HEK293 (cell line): ENCODE results near the gene EDNRB.

Source experiments
- CTCF ChIA-PET: fragments of 350-600 bp; formaldehyde crosslinking; extraction: SDS; loops from one replicate; lab custom pipeline; 2021; ENCODE audit warnings: antibody characterized with exemption; lab: Yijun Ruan, JAX
- POLR2A ChIA-PET: fragments of 300-600 bp; formaldehyde crosslinking; extraction: SDS; loops from one replicate; lab custom pipeline; 2020; ENCODE audit warnings: antibody characterized with exemption, inconsistent platforms; lab: Yijun Ruan, JAX
- H3K27ac ChIP-seq: fragments of 200-500 bp; sonication (Bioruptor generic); 2 replicates; pipeline ENCODE4 v1.5.1; 2014; ENCODE audit warnings: low read depth, low read length, control low read depth, inconsistent platforms; ENCODE audit errors: extremely low read depth
- H3K36me3 ChIP-seq, 2 experiments: fragments of 200-500 bp in 1 of 2; sonication (Bioruptor generic) in 1 of 2; 1 replicate in 1 of 2; 2 replicates in 1 of 2; pipeline ENCODE4 v1.5.1; 2014 to 2017; ENCODE audit warnings: inconsistent platforms in 2 of 2, low read length in 2 of 2; ENCODE audit not compliant: control insufficient read depth in 2 of 2, insufficient read depth in 1 of 2
- H3K4me1 ChIP-seq: fragments of 200-500 bp; sonication (Bioruptor generic); 2 replicates; pipeline ENCODE4 v1.5.1; 2014; ENCODE audit warnings: mild to moderate bottlenecking, low read length, inconsistent platforms; ENCODE audit not compliant: control insufficient read depth, insufficient read depth
- H3K4me3 ChIP-seq: 2 replicates; pipeline ENCODE4 v1.5.1; 2011; ENCODE audit warnings: low read depth, mild to moderate bottlenecking, control low read depth, low read length, moderate library complexity
- H3K9me3 ChIP-seq: fragments of 200-500 bp; sonication (Bioruptor generic); 2 replicates; pipeline ENCODE4 v1.5.1; 2014; ENCODE audit warnings: low read depth, low read length, inconsistent platforms; ENCODE audit not compliant: control insufficient read depth, insufficient read depth
- GFI1B ChIP-seq: fragments of 450-650 bp; formaldehyde crosslinking; IDR thresholded peaks from 2 replicates; pipeline ENCODE4 v1.5.1; 2016; ENCODE audit warnings: missing biosample characterization, missing genetic modification characterization
- GLIS1 ChIP-seq: fragments of 450-650 bp; formaldehyde crosslinking; IDR thresholded peaks from 2 replicates; pipeline ENCODE4 v1.5.1; 2016; ENCODE audit warnings: missing biosample characterization, missing genetic modification characterization
- GLIS2 ChIP-seq: fragments of 450-650 bp; formaldehyde crosslinking; IDR thresholded peaks from 2 replicates; pipeline ENCODE4 v1.5.1; 2016; ENCODE audit warnings: missing biosample characterization, missing genetic modification characterization
- HOXD13 ChIP-seq: sonication (generic); formaldehyde crosslinking; IDR thresholded peaks from 2 replicates; pipeline ENCODE4 v1.8.0; 2022; ENCODE audit warnings: missing genetic modification reagents, borderline replicate concordance
- PRDM1 ChIP-seq: fragments of 450-650 bp; formaldehyde crosslinking; IDR thresholded peaks from 2 replicates; pipeline ENCODE4; 2016; ENCODE audit warnings: missing biosample characterization, missing genetic modification characterization
- RBAK ChIP-seq: fragments of 450-650 bp; formaldehyde crosslinking; IDR thresholded peaks from 2 replicates; pipeline ENCODE4 v1.5.1; 2016; ENCODE audit warnings: missing biosample characterization, missing genetic modification characterization
- SETDB1 ChIP-seq: IDR thresholded peaks from one replicate; pipeline ENCODE4 v1.6.1; 2017; ENCODE audit warnings: mild to moderate bottlenecking, low read length, moderate library complexity, mixed read lengths; ENCODE audit not compliant: insufficient read length
- SP2 ChIP-seq: fragments of 450-650 bp; formaldehyde crosslinking; IDR thresholded peaks from 2 replicates; pipeline ENCODE4 v1.5.1; 2016; ENCODE audit warnings: missing biosample characterization, missing genetic modification characterization
- TRIM28 ChIP-seq: IDR thresholded peaks from 2 replicates; pipeline ENCODE4 v1.6.1; 2011; ENCODE audit warnings: low read length, control low read depth, borderline replicate concordance
- WT1 ChIP-seq: fragments of 450-650 bp; formaldehyde crosslinking; IDR thresholded peaks from 2 replicates; pipeline ENCODE4 v1.5.1; 2016; ENCODE audit warnings: missing biosample characterization, missing genetic modification characterization
- ZBTB20 ChIP-seq: fragments of 450-650 bp; formaldehyde crosslinking; IDR thresholded peaks from 2 replicates; pipeline ENCODE4 v1.5.1; 2016; ENCODE audit warnings: missing biosample characterization, missing genetic modification characterization
- ZIC2 ChIP-seq: fragments of 450-650 bp; formaldehyde crosslinking; IDR thresholded peaks from 2 replicates; pipeline ENCODE4 v1.5.1; 2016; ENCODE audit warnings: missing biosample characterization, missing genetic modification characterization
- ZNF10 ChIP-seq: fragments of 450-650 bp; formaldehyde crosslinking; IDR thresholded peaks from 2 replicates; pipeline ENCODE4 v1.5.1; 2017; ENCODE audit warnings: missing biosample characterization, missing genetic modification characterization
- ZNF155 ChIP-seq: fragments of 450-650 bp; formaldehyde crosslinking; IDR thresholded peaks from 2 replicates; pipeline ENCODE4 v1.5.1; 2016; ENCODE audit warnings: missing biosample characterization, missing genetic modification characterization
- ZNF169 ChIP-seq: fragments of 450-650 bp; formaldehyde crosslinking; IDR thresholded peaks from 2 replicates; pipeline ENCODE4 v1.5.1; 2016; ENCODE audit warnings: missing biosample characterization, missing genetic modification characterization
- ZNF175 ChIP-seq: fragments of 450-650 bp; formaldehyde crosslinking; IDR thresholded peaks from 2 replicates; pipeline ENCODE4 v1.5.1; 2016; ENCODE audit warnings: missing biosample characterization, missing genetic modification characterization
- ZNF266 ChIP-seq: fragments of 450-650 bp; formaldehyde crosslinking; IDR thresholded peaks from 2 replicates; pipeline ENCODE4 v1.5.1; 2016; ENCODE audit warnings: missing biosample characterization, missing genetic modification characterization, low read depth
- ZNF335 ChIP-seq: fragments of 450-650 bp; formaldehyde crosslinking; conservative IDR thresholded peaks from 2 replicates; pipeline ENCODE4 v1.5.1; 2016; ENCODE audit warnings: missing biosample characterization, missing genetic modification characterization
- ZNF341 ChIP-seq: fragments of 450-650 bp; formaldehyde crosslinking; IDR thresholded peaks from 2 replicates; pipeline ENCODE4; 2016; ENCODE audit warnings: low read depth, missing biosample characterization, missing genetic modification characterization
- ZNF404 ChIP-seq: fragments of 450-650 bp; formaldehyde crosslinking; IDR thresholded peaks from 2 replicates; pipeline ENCODE4 v1.5.1; 2017; ENCODE audit warnings: missing biosample characterization, missing genetic modification characterization
- ZNF510 ChIP-seq: fragments of 450-650 bp; formaldehyde crosslinking; IDR thresholded peaks from 2 replicates; pipeline ENCODE4 v1.5.1; 2018; ENCODE audit warnings: mild to moderate bottlenecking, missing genetic modification characterization, missing biosample characterization; ENCODE audit not compliant: insufficient replicate concordance
- ZNF521 ChIP-seq: fragments of 450-650 bp; formaldehyde crosslinking; IDR thresholded peaks from 2 replicates; pipeline ENCODE4 v1.5.1; 2017; ENCODE audit warnings: missing biosample characterization, mild to moderate bottlenecking, missing genetic modification characterization
- ZNF530 ChIP-seq: fragments of 450-650 bp; formaldehyde crosslinking; IDR thresholded peaks from 2 replicates; pipeline ENCODE4 v1.5.1; 2016; ENCODE audit warnings: low read depth, missing biosample characterization, missing genetic modification characterization
- ZNF571 ChIP-seq: fragments of 450-650 bp; formaldehyde crosslinking; IDR thresholded peaks from 2 replicates; pipeline ENCODE4 v1.5.0; 2017; ENCODE audit warnings: missing biosample characterization, missing genetic modification characterization
- ZNF785 ChIP-seq: fragments of 450-650 bp; formaldehyde crosslinking; IDR thresholded peaks from 2 replicates; pipeline ENCODE4 v1.5.1; 2016; ENCODE audit warnings: missing biosample characterization, missing genetic modification characterization
- ZNF837 ChIP-seq: fragments of 450-650 bp; formaldehyde crosslinking; IDR thresholded peaks from 2 replicates; pipeline ENCODE4 v1.5.1; 2016; ENCODE audit warnings: missing biosample characterization, missing genetic modification characterization
- ZSCAN16 ChIP-seq: fragments of 450-650 bp; formaldehyde crosslinking; IDR thresholded peaks from 2 replicates; pipeline ENCODE4 v1.5.1; 2016; ENCODE audit warnings: missing biosample characterization, missing genetic modification characterization
- TF ChIP-seq, protein P1 (sequence below): fragments of 450-650 bp; formaldehyde crosslinking; IDR thresholded peaks from 2 replicates; pipeline ENCODE4 v1.5.1; 2017; ENCODE audit warnings: missing biosample characterization, missing genetic modification characterization
- TF ChIP-seq, protein P2 (sequence below): fragments of 450-650 bp; formaldehyde crosslinking; IDR thresholded peaks from 2 replicates; pipeline ENCODE4 v1.5.1; 2016; ENCODE audit warnings: missing biosample characterization, missing genetic modification characterization, borderline replicate concordance
- TF ChIP-seq, protein P3 (sequence below): fragments of 450-650 bp; formaldehyde crosslinking; IDR thresholded peaks from 2 replicates; pipeline ENCODE4 v1.5.1; 2016; ENCODE audit warnings: missing biosample characterization, missing genetic modification characterization

Gene EDNRB

DNA sequence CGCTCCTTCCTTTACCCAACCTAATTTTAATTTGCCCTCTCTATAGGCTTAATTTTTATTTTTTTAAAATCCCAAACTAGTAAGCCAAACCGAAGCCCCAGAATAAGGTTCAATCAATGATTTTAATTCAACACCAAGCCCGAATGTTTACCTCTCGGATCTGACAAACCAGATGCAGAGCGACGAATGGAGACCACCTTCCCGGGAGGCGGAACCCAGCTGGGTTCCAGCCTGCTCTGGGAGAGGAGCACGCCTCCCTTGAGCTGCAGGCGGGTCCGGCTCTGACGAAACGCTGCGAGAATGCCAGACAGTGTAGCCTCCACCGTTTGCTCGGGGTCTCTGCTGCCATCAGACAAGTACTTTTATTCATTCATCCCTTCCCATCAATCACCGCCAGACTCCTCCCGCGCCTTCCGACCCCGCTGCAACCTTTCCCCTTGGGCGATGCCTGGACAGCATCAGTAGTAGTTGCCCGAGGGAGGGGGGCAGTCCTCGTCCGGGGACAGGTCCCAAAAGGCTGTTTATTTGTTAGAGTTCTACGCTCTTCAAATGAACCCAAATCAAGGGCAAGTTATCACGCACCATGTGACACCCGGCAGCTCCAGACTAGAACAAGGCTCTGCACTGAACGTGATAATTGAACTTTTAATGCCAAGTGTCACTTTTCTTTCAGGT, 752 bp upstream of the EDNRB start:
- TF ChIP-seq TRIM28 (peak; percentile 79), ZNF404 (tag by site-specific recombination) (no peak), ZBTB20 (0 out of 2 replicates have a peak, but pooled peaks have one; percentile 2), ZNF335 (peak; percentile 62), ZIC2 (tag by site-specific recombination) (peak; percentile 42), ZNF341 (no peak), GLIS2 (tag by site-specific recombination) (0 out of 2 replicates have a peak, but pooled peaks have one; percentile 14), GLIS1 (tag by site-specific recombination) (peak; percentile 42; the same call in 1 of the 2 replicates), SP2 (tag by site-specific recombination) (peak; percentile 57), SETDB1 (no peak)
- TF ChIP-seq, protein P1, sequence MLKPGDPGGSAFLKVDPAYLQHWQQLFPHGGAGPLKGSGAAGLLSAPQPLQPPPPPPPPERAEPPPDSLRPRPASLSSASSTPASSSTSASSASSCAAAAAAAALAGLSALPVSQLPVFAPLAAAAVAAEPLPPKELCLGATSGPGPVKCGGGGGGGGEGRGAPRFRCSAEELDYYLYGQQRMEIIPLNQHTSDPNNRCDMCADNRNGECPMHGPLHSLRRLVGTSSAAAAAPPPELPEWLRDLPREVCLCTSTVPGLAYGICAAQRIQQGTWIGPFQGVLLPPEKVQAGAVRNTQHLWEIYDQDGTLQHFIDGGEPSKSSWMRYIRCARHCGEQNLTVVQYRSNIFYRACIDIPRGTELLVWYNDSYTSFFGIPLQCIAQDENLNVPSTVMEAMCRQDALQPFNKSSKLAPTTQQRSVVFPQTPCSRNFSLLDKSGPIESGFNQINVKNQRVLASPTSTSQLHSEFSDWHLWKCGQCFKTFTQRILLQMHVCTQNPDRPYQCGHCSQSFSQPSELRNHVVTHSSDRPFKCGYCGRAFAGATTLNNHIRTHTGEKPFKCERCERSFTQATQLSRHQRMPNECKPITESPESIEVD: no peak
- POLR2A ChIA-PET: no interaction called here
- no peaks in the 10 kb centered on the region for H3K9me3 ChIP-seq
- H3K4me1 ChIP-seq: no peaks in the 10 kb centered on the region
- CTCF ChIA-PET: no interaction called here
- H3K4me3 ChIP-seq: peak overlapping the region; percentile 53
- no peak overlapping the region for H3K27ac ChIP-seq
- no peaks in the 10 kb centered on the region for H3K36me3 ChIP-seq

DNA sequence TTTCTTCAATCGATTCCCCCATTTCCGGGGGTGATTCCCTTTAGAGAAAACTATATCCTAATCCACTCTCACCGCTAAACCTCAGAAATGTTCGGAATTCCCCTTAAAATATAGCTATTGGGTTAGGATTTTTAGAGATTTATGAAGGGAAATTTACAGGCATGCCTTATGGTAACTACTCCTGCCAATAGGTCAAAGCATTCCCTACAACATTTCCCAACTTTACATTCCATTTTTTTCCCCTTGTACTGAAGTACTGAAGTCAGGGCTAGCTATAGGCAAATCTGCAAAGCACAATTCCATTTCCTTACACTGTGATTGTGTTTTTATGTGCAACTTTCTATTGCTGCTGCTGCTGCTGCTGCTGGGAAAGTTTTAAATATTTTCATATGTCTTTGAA, 2.1 kb downstream of the EDNRB start:
- no peak overlapping the region for H3K27ac ChIP-seq
- TF ChIP-seq GFI1B (no peak), ZNF785 (no peak), PRDM1 (tag by site-specific recombination) (no peak), RBAK (tag by site-specific recombination) (no peak), ZNF521 (tag by site-specific recombination) (no peak), ZNF169 (no peak), ZNF837 (no peak), ZNF175 (no peak), ZSCAN16 (no peak), ZNF155 (tag by site-specific recombination) (no peak), HOXD13 (CRISPR knock-in tag) (no peak), ZNF510 (tag by site-specific recombination) (no peak), ZNF266 (tag by site-specific recombination) (no peak), ZNF530 (no peak), WT1 (no peak), ZNF10 (tag by site-specific recombination) (no peak), ZNF571 (tag by site-specific recombination) (no peak)
- TF ChIP-seq, protein P2, sequence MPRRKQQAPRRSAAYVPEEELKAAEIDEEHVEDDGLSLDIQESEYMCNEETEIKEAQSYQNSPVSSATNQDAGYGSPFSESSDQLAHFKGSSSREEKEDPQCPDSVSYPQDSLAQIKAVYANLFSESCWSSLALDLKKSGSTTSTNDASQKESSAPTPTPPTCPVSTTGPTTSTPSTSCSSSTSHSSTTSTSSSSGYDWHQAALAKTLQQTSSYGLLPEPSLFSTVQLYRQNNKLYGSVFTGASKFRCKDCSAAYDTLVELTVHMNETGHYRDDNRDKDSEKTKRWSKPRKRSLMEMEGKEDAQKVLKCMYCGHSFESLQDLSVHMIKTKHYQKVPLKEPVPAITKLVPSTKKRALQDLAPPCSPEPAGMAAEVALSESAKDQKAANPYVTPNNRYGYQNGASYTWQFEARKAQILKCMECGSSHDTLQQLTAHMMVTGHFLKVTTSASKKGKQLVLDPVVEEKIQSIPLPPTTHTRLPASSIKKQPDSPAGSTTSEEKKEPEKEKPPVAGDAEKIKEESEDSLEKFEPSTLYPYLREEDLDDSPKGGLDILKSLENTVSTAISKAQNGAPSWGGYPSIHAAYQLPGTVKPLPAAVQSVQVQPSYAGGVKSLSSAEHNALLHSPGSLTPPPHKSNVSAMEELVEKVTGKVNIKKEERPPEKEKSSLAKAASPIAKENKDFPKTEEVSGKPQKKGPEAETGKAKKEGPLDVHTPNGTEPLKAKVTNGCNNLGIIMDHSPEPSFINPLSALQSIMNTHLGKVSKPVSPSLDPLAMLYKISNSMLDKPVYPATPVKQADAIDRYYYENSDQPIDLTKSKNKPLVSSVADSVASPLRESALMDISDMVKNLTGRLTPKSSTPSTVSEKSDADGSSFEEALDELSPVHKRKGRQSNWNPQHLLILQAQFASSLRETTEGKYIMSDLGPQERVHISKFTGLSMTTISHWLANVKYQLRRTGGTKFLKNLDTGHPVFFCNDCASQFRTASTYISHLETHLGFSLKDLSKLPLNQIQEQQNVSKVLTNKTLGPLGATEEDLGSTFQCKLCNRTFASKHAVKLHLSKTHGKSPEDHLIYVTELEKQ (tag by site-specific recombination): no peak
- TF ChIP-seq, protein P3, sequence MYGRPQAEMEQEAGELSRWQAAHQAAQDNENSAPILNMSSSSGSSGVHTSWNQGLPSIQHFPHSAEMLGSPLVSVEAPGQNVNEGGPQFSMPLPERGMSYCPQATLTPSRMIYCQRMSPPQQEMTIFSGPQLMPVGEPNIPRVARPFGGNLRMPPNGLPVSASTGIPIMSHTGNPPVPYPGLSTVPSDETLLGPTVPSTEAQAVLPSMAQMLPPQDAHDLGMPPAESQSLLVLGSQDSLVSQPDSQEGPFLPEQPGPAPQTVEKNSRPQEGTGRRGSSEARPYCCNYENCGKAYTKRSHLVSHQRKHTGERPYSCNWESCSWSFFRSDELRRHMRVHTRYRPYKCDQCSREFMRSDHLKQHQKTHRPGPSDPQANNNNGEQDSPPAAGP (tag by site-specific recombination): no peak
- no peak overlapping the region for H3K4me3 ChIP-seq
- H3K36me3 ChIP-seq: no peaks in the 10 kb centered on the region
- H3K9me3 ChIP-seq: no peaks in the 10 kb centered on the region
- H3K4me1 ChIP-seq: no peaks in the 10 kb centered on the region
- ChIA-PET POLR2A (no interaction called here), CTCF (interaction anchor here (0.7 kb wide), 1 partner anchor 1078 kb away, joined by 4 read pairs; no protein-coding TSS in a partner anchor)
